Nephron (organoid): ENCODE data around the gene FBXW8.

Source experiments
- H3K27ac Mint-ChIP-seq, 3 experiments: 2 replicates each; pipeline ENCODE4 v1.8.0; 2020; ENCODE audit warnings: mixed read lengths in 3 of 3, mild to moderate bottlenecking in 2 of 3, moderate library complexity in 1 of 3
- H3K27me3 Mint-ChIP-seq: 2 replicates; pipeline ENCODE4 v1.8.0; 2021; ENCODE audit warnings: low read depth, mild to moderate bottlenecking, moderate library complexity, mixed read lengths
- H3K36me3 Mint-ChIP-seq: 2 replicates; pipeline ENCODE4 v1.8.0; 2020; ENCODE audit warnings: low read depth, mixed read lengths
- H3K4me1 Mint-ChIP-seq: 2 replicates; pipeline ENCODE4 v1.8.0; 2020; ENCODE audit warnings: mixed read lengths
- H3K4me3 Mint-ChIP-seq, 3 experiments: 2 replicates each; pipeline ENCODE4 v1.8.0; 2020; ENCODE audit warnings: mild to moderate bottlenecking in 3 of 3, mixed read lengths in 3 of 3, moderate library complexity in 2 of 3
- H3K9me3 Mint-ChIP-seq: 2 replicates; pipeline ENCODE4 v1.8.0; 2020; ENCODE audit warnings: mixed read lengths
- TF ChIP-seq, protein P1 (sequence below), 3 experiments: fragments of 200-600 bp; sonication (generic); IDR thresholded peaks; one replicate each; pipeline ENCODE4 v1.5.0; 2021; ENCODE audit warnings: antibody characterized with exemption in 3 of 3; ENCODE audit not compliant: unreplicated experiment in 3 of 3

The FBXW8 gene

DNA sequence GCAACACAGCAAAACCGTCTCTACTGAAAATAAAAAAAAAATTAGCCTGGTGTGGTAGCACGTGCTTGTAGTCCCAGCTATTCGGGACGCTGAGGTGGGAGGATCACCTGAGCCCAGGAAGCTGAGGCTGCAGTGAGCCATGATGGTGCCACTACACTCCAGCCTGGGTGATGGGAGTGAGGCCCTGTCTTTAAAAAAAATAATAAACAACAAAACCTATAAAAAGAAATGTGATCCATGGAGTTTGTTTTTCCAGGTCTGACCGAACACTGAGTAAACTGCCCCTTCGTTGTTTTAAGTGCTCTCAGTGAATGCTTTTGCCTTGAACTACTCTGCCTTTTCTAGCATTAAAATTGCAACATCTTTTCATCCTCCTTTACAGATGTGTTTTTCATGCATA lies 111.7 kb downstream of the FBXW8 start:
- H3K36me3 Mint-ChIP-seq = peaks cover 39% of the 10 kb centered on the region
- peaks cover 6% of the 10 kb centered on the region for H3K4me1 Mint-ChIP-seq
- H3K27me3 Mint-ChIP-seq = no peaks in the 10 kb centered on the region
- H3K4me3 Mint-ChIP-seq = no peak overlapping the region
- no peaks in the 10 kb centered on the region for H3K9me3 Mint-ChIP-seq
- TF ChIP-seq, protein P1, sequence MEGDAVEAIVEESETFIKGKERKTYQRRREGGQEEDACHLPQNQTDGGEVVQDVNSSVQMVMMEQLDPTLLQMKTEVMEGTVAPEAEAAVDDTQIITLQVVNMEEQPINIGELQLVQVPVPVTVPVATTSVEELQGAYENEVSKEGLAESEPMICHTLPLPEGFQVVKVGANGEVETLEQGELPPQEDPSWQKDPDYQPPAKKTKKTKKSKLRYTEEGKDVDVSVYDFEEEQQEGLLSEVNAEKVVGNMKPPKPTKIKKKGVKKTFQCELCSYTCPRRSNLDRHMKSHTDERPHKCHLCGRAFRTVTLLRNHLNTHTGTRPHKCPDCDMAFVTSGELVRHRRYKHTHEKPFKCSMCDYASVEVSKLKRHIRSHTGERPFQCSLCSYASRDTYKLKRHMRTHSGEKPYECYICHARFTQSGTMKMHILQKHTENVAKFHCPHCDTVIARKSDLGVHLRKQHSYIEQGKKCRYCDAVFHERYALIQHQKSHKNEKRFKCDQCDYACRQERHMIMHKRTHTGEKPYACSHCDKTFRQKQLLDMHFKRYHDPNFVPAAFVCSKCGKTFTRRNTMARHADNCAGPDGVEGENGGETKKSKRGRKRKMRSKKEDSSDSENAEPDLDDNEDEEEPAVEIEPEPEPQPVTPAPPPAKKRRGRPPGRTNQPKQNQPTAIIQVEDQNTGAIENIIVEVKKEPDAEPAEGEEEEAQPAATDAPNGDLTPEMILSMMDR (IDR thresholded peaks at IDR 0.05; ENCODE audit: unreplicated experiment in 3 of 3) = no peak
- H3K27ac Mint-ChIP-seq = peak overlapping the region in 1 of 3 experiments; percentile 59

DNA sequence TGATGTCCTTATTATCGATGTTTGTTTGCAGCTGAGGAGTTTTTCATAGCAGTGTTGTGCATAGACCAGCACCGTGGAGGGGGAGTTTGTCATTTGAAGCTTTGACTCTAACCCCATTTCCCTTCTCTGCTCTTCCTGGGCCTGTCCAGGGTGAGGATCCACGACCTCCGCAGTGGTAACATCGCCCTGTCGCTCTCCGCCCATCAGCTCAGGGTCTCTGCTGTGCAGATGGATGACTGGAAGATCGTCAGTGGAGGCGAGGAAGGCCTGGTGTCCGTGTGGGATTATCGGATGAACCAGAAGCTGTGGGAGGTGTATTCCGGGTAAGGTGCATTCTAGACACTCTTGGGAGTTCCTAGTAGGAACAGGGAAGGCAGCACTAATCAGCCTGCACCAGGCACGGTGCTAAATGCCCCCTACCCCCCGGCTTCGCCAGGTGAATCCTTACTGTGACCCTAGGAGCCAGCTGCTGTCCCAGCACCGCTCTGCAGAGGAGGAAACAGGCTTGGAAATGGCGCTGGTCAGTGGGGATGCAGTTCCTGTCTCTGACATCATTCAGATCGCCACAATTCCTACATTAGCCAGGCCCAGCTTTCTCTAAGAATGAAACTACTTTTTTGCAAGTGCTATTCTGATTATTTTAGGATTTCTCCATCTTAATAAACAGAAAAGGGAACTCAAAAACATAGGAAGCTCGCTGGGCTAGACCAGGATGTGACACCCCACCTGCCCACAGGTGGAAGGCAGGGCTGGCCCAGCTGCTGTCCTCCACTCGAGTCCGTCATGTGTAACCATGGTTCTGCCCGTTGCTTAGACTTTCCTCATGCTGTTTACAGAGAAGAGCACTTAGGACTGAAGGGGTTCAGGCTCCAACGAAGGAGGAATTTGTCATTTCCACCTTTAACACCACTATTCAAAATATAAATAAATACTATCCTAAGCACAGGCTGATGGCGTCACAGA lies 113.5 kb downstream of the FBXW8 start:
- TF ChIP-seq, protein P1 (IDR thresholded peaks at IDR 0.05; ENCODE audit: unreplicated experiment in 3 of 3) = no peak
- Mint-ChIP-seq H3K4me3 (no peak overlapping the region), H3K27me3 (no peaks in the 10 kb centered on the region), H3K4me1 (peaks cover 6% of the 10 kb centered on the region), H3K27ac (no peak overlapping the region), H3K36me3 (peaks cover 38% of the 10 kb centered on the region), H3K9me3 (no peaks in the 10 kb centered on the region)

DNA sequence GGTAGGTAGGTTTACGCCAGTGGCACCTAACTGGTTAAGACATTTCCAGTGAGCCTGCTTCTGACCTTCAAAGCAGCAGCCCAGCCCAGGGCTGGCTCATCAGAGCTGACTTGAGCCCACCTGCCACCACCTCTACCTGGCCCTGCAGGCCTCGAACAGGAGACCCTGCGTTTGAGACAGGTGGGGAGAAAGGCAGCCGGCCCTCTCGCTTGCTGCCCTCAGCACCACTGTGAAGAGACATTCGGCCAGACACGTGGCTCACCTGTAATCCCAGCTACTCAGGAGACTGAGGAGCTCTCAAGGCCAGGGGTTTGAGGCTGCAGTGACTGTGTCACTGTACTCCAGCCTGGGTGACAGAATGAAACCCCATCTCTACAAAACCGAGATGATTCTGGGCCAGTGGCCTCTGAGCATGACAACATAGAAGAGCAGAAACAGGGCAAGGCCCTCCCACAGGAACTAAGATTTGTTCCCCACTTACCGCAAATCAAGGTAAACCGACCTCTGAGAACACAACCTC lies 114.3 kb downstream of the FBXW8 start:
- no peaks in the 10 kb centered on the region for H3K27me3 Mint-ChIP-seq
- H3K4me3 Mint-ChIP-seq = no peak overlapping the region
- H3K9me3 Mint-ChIP-seq = no peaks in the 10 kb centered on the region
- no peak overlapping the region for H3K27ac Mint-ChIP-seq
- TF ChIP-seq, protein P1 (IDR thresholded peaks at IDR 0.05; ENCODE audit: unreplicated experiment in 3 of 3) = no peak
- H3K36me3 Mint-ChIP-seq = peaks cover 39% of the 10 kb centered on the region
- peaks cover 6% of the 10 kb centered on the region for H3K4me1 Mint-ChIP-seq

DNA sequence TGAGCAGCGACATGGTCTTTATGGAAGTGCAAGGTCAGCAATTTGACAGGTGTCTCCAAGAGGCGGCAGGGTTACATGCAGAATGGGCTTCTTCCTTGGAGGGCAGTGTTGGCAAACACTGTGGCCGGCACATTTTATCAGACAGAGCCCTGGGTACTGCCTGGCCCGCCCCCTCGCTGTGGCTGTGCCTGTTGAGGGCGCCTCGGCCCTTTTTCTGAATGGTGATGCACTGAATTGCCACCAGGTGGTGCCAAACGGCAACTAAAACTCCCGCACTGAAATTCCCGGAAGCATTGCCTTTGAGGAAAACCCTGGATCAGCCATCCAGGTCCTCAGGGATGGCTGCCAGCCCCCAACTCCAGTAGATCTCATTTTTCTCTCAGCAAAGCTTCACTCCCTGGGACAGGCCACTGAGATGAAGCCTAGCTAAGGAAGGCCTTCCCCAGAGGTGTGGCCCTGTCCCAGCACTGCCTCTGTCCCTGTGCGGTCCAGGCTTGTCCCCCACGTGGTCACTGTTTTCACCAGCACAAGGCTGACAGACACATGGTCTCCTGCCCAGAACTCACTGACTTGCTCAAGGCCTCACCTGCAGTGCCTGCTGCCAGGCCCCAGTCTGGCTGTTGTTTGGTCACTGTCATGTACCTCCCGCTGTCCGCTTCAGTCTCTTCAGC lies 114.9 kb downstream of the FBXW8 start:
- Mint-ChIP-seq H3K4me1 (peaks cover 10% of the 10 kb centered on the region), H3K4me3 (no peak overlapping the region), H3K36me3 (peaks cover 34% of the 10 kb centered on the region), H3K27me3 (peaks cover under 1% of the 10 kb centered on the region), H3K9me3 (no peaks in the 10 kb centered on the region), H3K27ac (no peak overlapping the region)
- TF ChIP-seq, protein P1 (IDR thresholded peaks at IDR 0.05; ENCODE audit: unreplicated experiment in 3 of 3) = peak; percentile 88 to 93 (median 90)

DNA sequence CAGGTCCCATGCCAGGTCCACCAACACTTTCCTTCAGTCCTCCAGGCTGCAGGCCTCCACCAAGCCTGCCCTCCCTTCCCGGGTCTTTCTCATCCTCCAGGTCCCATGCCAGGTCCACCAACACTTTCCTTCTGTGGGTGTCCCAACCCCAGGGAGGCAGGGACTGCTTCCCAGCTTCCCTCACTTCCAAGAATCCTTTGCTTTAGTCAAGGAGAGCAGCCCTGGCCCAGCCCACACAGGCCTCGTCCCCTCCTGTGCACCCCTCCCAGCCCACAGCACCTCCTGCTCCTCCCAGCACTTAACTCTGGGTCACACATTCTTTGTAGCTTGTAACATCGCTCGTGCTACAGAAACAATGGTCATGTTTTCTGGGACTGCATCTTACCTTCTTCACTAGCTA lies 115.6 kb downstream of the FBXW8 start:
- Mint-ChIP-seq H3K27me3 (peaks cover 4% of the 10 kb centered on the region), H3K4me3 (no peak overlapping the region), H3K4me1 (peaks cover 18% of the 10 kb centered on the region), H3K36me3 (peaks cover 37% of the 10 kb centered on the region), H3K27ac (no peak overlapping the region), H3K9me3 (no peaks in the 10 kb centered on the region)
- TF ChIP-seq, protein P1 (IDR thresholded peaks at IDR 0.05; ENCODE audit: unreplicated experiment in 3 of 3) = no peak
